HUES64 (cell line): ENCODE measurements around the gene TOM1.

Experiments
- H3K27ac ChIP-seq: 2 replicates; pipeline ENCODE4 v1.7.0; 2013; ENCODE audit warnings: low read depth, low read length, inconsistent platforms
- H3K27me3 ChIP-seq: 2 replicates; pipeline ENCODE4 v1.6.1; 2013; ENCODE audit warnings: mild to moderate bottlenecking, low read length; ENCODE audit not compliant: insufficient read depth
- H3K36me3 ChIP-seq: 2 replicates; pipeline ENCODE4 v1.6.1; 2013; ENCODE audit warnings: mild to moderate bottlenecking, low read length; ENCODE audit not compliant: insufficient read depth
- H3K4me1 ChIP-seq: 2 replicates; pipeline ENCODE4 v1.6.1; 2013; ENCODE audit warnings: mild to moderate bottlenecking, low read length, moderate library complexity; ENCODE audit not compliant: insufficient read depth
- H3K4me3 ChIP-seq: 2 replicates; pipeline ENCODE4 v1.5.1; 2013; ENCODE audit warnings: mild to moderate bottlenecking, low read length, moderate library complexity
- H3K9ac ChIP-seq: 2 replicates; pipeline ENCODE4 v1.6.1; 2013; ENCODE audit warnings: mild to moderate bottlenecking, low read depth, low read length
- H3K9me3 ChIP-seq: 2 replicates; pipeline ENCODE4 v1.6.1; 2013; ENCODE audit warnings: low read depth, low read length; ENCODE audit not compliant: insufficient read depth
- WGBS: fragments of 150-250, 120-280 bp; methylation state at CpG from one replicate; pipeline ENCODE4 v1.1.7; 2013; ENCODE audit warnings: missing lambda C conversion rate; 5-methylcytosine and 5-hydroxymethylcytosine counted together

Gene TOM1

DNA sequence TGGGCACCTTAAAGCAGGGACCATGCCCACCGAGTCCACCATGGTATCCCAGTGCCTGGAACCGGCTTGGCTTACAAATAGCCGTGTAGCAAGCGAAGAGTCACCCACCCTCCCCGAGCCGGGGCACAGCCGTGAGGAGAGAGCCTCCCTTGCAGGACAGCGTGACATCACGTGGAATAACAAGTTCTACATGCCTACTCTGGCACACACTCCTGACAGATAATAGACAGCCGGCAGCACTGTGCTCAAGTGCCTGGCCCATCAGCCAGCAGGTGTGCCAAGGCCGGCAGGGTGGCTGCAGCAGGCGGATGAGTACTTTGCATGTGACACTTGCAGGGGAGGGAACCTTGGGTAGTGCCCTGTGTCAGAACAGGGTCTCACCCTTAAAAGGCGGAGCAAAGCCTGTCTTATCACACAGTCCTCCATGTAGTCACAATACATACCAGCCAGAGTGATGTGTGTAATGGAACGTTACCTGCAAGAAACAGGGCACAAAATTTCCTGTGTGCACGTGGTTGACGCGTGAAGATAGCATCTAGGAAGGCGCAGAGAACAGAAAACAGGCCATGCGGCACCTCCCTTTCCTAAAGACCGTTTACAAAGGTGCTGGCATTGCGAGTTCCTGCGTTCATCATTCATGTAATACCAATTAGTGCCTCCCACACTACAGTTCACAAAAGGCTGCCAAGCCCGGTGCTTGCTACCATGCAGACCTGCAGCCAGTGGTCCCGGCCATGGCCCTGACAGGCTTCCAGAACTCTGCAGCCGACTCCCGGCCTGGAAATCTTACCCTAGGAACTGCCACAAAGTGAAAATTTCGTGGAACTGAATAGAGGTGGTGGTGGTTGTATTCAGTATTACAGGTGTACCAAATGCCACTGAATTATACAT, 16.4 kb downstream of the TOM1 start:
- Histone ChIP-seq H3K4me1 (no peaks in the 10 kb centered on the region; the same call in 1 of the 2 replicates), H3K27ac (no peak overlapping the region), H3K4me3 (no peak overlapping the region), H3K9me3 (no peaks in the 10 kb centered on the region), H3K27me3 (no peaks in the 10 kb centered on the region), H3K36me3 (0 out of 2 replicates have a peak, but pooled peaks cover 5% of the 10 kb centered on the region), H3K9ac (no peak overlapping the region)
- WGBS, result 89% methylated on average over 27 of the region's 27 CpGs

DNA sequence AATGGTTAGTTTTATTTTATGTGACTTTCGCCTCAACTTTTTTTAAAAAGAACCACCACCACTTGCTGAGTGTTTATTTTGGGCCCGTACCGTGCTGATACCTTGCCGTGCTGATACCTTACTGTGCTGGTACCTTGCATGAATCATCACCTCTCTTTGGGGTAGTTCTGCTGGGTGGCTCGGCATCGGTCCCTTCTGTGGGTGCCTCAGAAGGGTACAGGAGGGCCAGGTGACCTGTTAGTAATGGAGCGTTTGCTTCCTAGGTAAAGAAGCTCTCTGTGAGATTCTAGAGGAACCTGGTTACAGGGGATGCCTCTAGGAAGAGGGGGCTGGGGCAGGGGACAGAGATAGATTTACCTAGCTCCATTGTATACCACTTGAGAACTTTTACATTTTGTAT, 17.1 kb downstream of the TOM1 start:
- Histone ChIP-seq H3K9me3 (no peaks in the 10 kb centered on the region), H3K9ac (no peak overlapping the region), H3K4me1 (no peaks in the 10 kb centered on the region; the same call in 1 of the 2 replicates), H3K27me3 (no peaks in the 10 kb centered on the region), H3K27ac (no peak overlapping the region), H3K36me3 (peaks cover 5% of the 10 kb centered on the region; the same call in 1 of the 2 replicates), H3K4me3 (no peak overlapping the region)
- WGBS, result 89% methylated on average over 7 of the region's 7 CpGs

DNA sequence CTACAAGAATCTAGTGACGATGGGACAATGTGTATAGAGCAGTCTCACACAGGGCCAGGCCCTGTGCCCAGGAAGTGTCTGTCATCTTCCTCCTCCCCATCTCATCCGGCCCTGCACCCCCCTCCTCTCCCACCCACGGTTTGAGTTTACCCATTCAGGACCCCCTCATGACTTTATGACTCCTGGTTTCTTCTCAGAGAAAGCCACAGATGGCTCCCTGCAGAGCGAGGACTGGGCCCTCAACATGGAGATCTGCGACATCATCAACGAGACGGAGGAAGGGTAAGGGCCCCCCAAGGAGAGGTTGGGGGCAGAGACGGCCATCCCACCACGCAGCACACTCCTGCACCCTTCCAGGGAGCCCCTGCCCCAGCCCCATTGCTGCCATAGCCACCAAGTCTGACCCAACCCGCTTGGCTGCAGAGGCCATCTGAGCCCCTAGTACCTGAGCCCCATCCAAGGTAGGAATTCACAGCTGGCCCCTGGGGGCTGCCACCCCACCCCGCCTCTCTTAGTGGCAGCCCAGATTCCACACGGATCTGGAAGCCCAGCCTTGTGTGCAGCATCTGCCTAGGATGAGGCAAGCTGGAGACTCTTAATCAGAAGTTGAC, 18.1 kb downstream of the TOM1 start:
- Histone ChIP-seq H3K27ac (no peak overlapping the region), H3K36me3 (peaks cover 10% of the 10 kb centered on the region; the same call in 1 of the 2 replicates), H3K27me3 (no peaks in the 10 kb centered on the region), H3K9me3 (no peaks in the 10 kb centered on the region), H3K9ac (no peak overlapping the region), H3K4me3 (no peak overlapping the region), H3K4me1 (no peaks in the 10 kb centered on the region; the same call in 1 of the 2 replicates)
- WGBS, result 87% methylated on average over 12 of the region's 12 CpGs

DNA sequence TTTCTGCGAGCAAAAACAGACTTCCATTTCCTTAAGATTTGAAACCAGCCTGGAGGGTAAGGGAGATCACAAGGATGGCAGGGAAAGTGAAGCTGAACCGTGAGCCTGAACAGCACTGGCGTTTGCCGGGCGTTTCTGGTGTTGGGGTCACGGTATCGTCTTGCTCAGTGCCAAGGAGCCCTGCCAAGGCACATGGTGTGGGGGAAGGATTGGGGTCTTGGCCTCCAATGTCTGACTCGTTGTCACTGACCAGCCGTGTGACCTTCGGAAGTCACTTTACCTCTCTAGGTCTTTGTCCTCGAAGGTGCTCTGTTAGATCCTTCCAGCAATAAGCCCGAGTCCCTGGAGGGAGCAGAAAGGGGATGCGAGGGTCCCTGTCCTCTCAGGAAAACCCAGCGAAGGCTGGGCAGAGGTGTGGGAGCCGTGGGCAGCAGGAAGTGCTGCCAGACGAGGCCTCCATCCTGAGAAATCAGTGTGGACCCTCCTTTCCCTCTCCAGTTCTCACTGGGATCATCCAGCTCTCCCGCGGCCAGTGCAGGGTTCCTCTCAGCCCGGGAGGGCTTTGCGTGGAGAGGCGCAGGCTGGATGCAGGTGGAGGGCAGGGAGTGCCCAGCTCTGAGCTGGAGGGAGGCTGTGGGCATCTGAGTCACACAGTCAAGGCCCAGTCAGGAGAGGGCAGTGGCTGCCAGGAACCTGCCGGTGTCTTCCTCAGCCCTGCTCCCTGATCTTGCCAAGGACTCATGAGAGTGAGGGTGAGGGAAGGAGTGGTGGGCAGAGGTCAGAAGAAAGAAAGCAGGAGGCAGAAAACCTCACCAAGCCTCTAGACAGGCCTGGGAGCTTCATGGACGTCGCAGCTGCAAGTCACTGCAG, 18.9 kb downstream of the TOM1 start:
- Histone ChIP-seq H3K9ac (no peak overlapping the region; the same call in 1 of the 2 replicates), H3K27me3 (no peaks in the 10 kb centered on the region), H3K27ac (no peak overlapping the region), H3K9me3 (no peaks in the 10 kb centered on the region), H3K4me3 (no peak overlapping the region), H3K4me1 (no peaks in the 10 kb centered on the region; the same call in 1 of the 2 replicates), H3K36me3 (peaks cover 17% of the 10 kb centered on the region)
- WGBS, result 94% methylated on average over 24 of the region's 24 CpGs

GRCh38 chr22:35319244-35319985, 19.7 kb downstream of the TOM1 start:
- no peak overlapping the region for H3K4me3 ChIP-seq
- no peaks in the 10 kb centered on the region for H3K9me3 ChIP-seq
- no peak overlapping the region for H3K27ac ChIP-seq
- H3K9ac ChIP-seq, result no peak overlapping the region
- H3K36me3 ChIP-seq, result peaks cover 25% of the 10 kb centered on the region
- WGBS, result 92% methylated on average over 18 of the region's 18 CpGs
- H3K4me1 ChIP-seq, result no peaks in the 10 kb centered on the region
- H3K27me3 ChIP-seq, result no peaks in the 10 kb centered on the region

GRCh38 chr22:35322126-35322525, 22.4 kb downstream of the TOM1 start:
- H3K27me3 ChIP-seq, result no peaks in the 10 kb centered on the region
- no peak overlapping the region for H3K9ac ChIP-seq
- H3K9me3 ChIP-seq, result no peaks in the 10 kb centered on the region
- 98% methylated on average over 10 of the region's 10 CpGs for WGBS
- peaks cover 40% of the 10 kb centered on the region for H3K36me3 ChIP-seq
- no peak overlapping the region for H3K27ac ChIP-seq
- no peak overlapping the region for H3K4me3 ChIP-seq
- no peaks in the 10 kb centered on the region for H3K4me1 ChIP-seq

DNA sequence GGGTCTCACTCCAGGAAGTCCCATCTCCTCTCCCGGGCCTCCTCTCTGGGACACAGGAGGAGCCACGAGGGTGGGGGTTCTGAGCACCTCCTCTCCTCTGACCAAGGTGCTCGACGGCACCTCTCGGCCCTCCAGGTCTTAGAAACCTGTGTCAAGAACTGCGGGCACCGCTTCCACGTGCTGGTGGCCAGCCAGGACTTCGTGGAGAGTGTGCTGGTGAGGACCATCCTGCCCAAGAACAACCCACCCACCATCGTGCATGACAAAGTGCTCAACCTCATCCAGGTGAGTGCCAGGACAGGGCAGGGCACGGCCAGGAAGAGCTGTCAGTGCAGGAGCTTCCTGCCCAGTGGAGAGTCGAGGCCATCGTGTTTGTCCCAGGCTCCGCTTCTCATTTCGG, 23.2 kb downstream of the TOM1 start:
- H3K4me1 ChIP-seq, result no peaks in the 10 kb centered on the region
- 94% methylated on average over 15 of the region's 15 CpGs for whole genome bisulfite sequencing
- H3K27ac ChIP-seq, result no peak overlapping the region
- H3K27me3 ChIP-seq, result no peaks in the 10 kb centered on the region
- H3K36me3 ChIP-seq, result peaks cover 47% of the 10 kb centered on the region
- H3K9me3 ChIP-seq, result no peaks in the 10 kb centered on the region
- H3K9ac ChIP-seq, result no peak overlapping the region
- no peak overlapping the region for H3K4me3 ChIP-seq

DNA sequence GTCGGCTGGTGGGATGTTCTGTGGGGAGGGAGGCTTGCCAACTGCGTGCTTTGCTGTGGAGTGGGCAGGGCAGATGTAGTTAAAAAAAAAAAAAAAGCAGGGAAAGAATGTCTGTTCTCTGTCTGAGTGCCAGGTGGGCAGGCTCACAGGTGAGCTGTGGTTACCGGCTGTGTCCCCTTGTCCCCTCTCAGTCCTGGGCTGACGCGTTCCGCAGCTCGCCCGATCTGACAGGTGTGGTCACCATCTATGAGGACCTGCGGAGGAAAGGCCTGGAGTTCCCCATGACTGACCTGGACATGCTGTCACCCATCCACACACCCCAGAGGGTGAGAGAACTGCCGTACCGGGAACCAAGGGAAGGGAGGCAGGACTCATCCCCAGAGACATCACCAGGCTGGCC, 23.6 kb downstream of the TOM1 start:
- Histone ChIP-seq H3K27me3 (no peaks in the 10 kb centered on the region), H3K9me3 (no peaks in the 10 kb centered on the region), H3K36me3 (peaks cover 48% of the 10 kb centered on the region), H3K9ac (no peak overlapping the region), H3K4me3 (no peak overlapping the region), H3K4me1 (no peaks in the 10 kb centered on the region), H3K27ac (no peak overlapping the region)
- WGBS, result 95% methylated on average over 11 of the region's 11 CpGs

DNA sequence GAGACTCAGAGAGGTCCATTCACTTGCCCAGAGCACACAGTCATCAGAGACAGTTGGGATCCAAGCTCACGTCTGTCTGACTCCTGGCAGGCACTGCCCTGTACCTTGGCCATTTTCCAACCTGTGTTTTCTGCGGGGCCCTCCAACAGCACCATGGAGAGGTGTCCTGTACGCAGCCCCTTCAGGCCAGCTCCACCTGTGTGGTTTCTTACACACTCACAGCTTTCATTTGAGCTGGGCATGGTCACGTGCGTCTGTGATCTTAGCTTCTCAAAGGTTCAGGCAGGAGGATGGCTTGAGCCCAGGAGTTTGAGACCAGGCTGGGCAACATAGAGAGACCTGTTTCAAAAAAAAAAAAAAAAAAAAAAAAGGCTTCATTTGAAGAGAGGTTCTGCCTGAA, 24.4 kb downstream of the TOM1 start:
- H3K27me3 ChIP-seq, result no peaks in the 10 kb centered on the region
- H3K4me3 ChIP-seq, result no peak overlapping the region
- 97% methylated on average over 5 of the region's 5 CpGs for WGBS
- H3K9me3 ChIP-seq, result no peaks in the 10 kb centered on the region
- H3K9ac ChIP-seq, result no peak overlapping the region
- peaks cover 49% of the 10 kb centered on the region for H3K36me3 ChIP-seq
- H3K4me1 ChIP-seq, result no peaks in the 10 kb centered on the region
- H3K27ac ChIP-seq, result no peak overlapping the region

DNA sequence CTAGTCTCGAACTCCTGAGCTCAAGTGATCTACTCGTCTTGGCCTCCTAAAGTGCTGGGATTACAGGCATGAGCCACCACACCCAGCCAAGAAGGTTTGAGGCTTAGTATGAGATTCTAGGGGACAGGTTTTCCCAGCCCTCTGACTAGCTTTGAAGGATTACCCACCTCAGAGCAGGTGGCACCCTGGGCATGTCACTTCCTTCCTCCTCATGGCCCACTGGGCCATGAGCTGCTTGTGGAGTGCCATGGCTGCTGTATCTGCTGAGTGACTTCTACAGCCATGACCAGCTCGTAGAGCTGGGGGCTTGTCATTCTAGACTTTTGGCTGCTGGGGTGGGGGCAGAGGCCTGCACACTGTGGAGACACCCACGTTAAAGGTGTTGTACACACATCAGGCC, 25.1 kb downstream of the TOM1 start:
- no peak overlapping the region for H3K27ac ChIP-seq
- H3K36me3 ChIP-seq, result peaks cover 49% of the 10 kb centered on the region
- H3K4me3 ChIP-seq, result no peak overlapping the region
- WGBS, result 94% methylated on average over 4 of the region's 4 CpGs
- no peaks in the 10 kb centered on the region for H3K4me1 ChIP-seq
- H3K9me3 ChIP-seq, result no peaks in the 10 kb centered on the region
- no peaks in the 10 kb centered on the region for H3K27me3 ChIP-seq
- H3K9ac ChIP-seq, result no peak overlapping the region
